Retinal pigment epithelial cell (primary cell): ENCODE results near the gene MAP3K10.

Experiments
- DNase-seq: peaks from one replicate; pipeline ENCODE4 v3.0.0-alpha.2; 2010; ENCODE audit warnings: low read depth
- H3K4me3 ChIP-seq: 2 replicates; pipeline ENCODE4 v1.5.1; 2011; ENCODE audit warnings: mild to moderate bottlenecking, low read length, control low read depth, moderate library complexity
- CTCF ChIP-seq: conservative IDR thresholded peaks from 2 replicates; pipeline ENCODE4 v1.5.1; 2011; ENCODE audit warnings: low read depth, low read length, control low read depth, inconsistent platforms

MAP3K10 gene

GRCh38 chr19:40147693-40148347 is 43.4 kb upstream of the MAP3K10 start:
- no peak overlapping the region for H3K4me3 ChIP-seq
- no peak for TF ChIP-seq CTCF
- no peak for DNase-seq

GRCh38 chr19:40149501-40149900 is 41.7 kb upstream of the MAP3K10 start:
- no peak for TF ChIP-seq CTCF
- DNase-seq = no peak

GRCh38 chr19:40150170-40150569 is 41.1 kb upstream of the MAP3K10 start:
- DNase-seq = no peak
- TF ChIP-seq CTCF = no peak

More at GRCh38 chr19:40149501-40149900, 41.7 kb upstream of the MAP3K10 start:
- no peak overlapping the region for H3K4me3 ChIP-seq

GRCh38 chr19:40154121-40154680 is 37.0 kb upstream of the MAP3K10 start:
- DNase-seq = no peak
- TF ChIP-seq CTCF = no peak
- H3K4me3 ChIP-seq = no peak overlapping the region

More at GRCh38 chr19:40150170-40150569, 41.1 kb upstream of the MAP3K10 start:
- H3K4me3 ChIP-seq = no peak overlapping the region

- no peak for DNase-seq
- no peak overlapping the region for H3K4me3 ChIP-seq
- peak; percentile 29 for TF ChIP-seq CTCF
Measured at GRCh38 chr19:40155749-40156265, 35.4 kb upstream of the MAP3K10 start.

GRCh38 chr19:40157059-40157458 is 34.2 kb upstream of the MAP3K10 start:
- no peak overlapping the region for H3K4me3 ChIP-seq
- DNase-seq = no peak
- TF ChIP-seq CTCF = no peak

- DNase-seq = no peak
- no peak for TF ChIP-seq CTCF
- H3K4me3 ChIP-seq = no peak overlapping the region
Measured at GRCh38 chr19:40159744-40160143, 31.5 kb upstream of the MAP3K10 start.
